Measurements from ENCODE around the gene SQSTM1.

Gene SQSTM1

GRCh38 chr5:179820483-179821297 is at the start of gene SQSTM1:
Gene SQSTM1 (plus strand): TSS chr5:179820905. CDS start chr5:179820937, 32 bp downstream.
- Mint-ChIP-seq H3K36me3 (ENCODE audit: low read depth) (peaks cover 44% of the 10 kb centered on the region), H3K9me3 (no peaks in the 10 kb centered on the region), H3K4me1 (ENCODE audit: low read depth) (peaks cover 62% of the 10 kb centered on the region), H3K27me3 (peaks cover 3% of the 10 kb centered on the region), H3K4me3 (peak within 1 kb of the TSS; percentile 91), H3K27ac (peak within 1 kb of the TSS; percentile 95)
- peak; percentile 91 for DNase-seq

GRCh38 chr5:179771311-179771895 is 49.3 kb upstream of the SQSTM1 start:
- Mint-ChIP-seq H3K36me3 (ENCODE audit: low read depth) (peaks cover 98% of the 10 kb centered on the region), H3K9me3 (no peaks in the 10 kb centered on the region), H3K27me3 (no peaks in the 10 kb centered on the region), H3K4me3 (no peak overlapping the region), H3K4me1 (ENCODE audit: low read depth) (peaks cover 28% of the 10 kb centered on the region), H3K27ac (peak overlapping the region; percentile 42)
- DNase-seq: no peak

GRCh38 chr5:179772351-179772750 is 48.4 kb upstream of the SQSTM1 start:
- H3K36me3 Mint-ChIP-seq (ENCODE audit: low read depth): peaks cover 96% of the 10 kb centered on the region
- H3K27me3 Mint-ChIP-seq: no peaks in the 10 kb centered on the region
- no peaks in the 10 kb centered on the region for H3K9me3 Mint-ChIP-seq
- H3K4me1 Mint-ChIP-seq (ENCODE audit: low read depth): peaks cover 21% of the 10 kb centered on the region
- no peak for DNase-seq
- no peak overlapping the region for H3K27ac Mint-ChIP-seq
- no peak overlapping the region for H3K4me3 Mint-ChIP-seq

GRCh38 chr5:179773686-179774040 is 47.0 kb upstream of the SQSTM1 start:
- Mint-ChIP-seq H3K27ac (no peak overlapping the region), H3K36me3 (ENCODE audit: low read depth) (peaks cover 96% of the 10 kb centered on the region), H3K4me1 (ENCODE audit: low read depth) (peaks cover 9% of the 10 kb centered on the region), H3K9me3 (no peaks in the 10 kb centered on the region), H3K4me3 (no peak overlapping the region), H3K27me3 (no peaks in the 10 kb centered on the region)
- DNase-seq: no peak

- Mint-ChIP-seq H3K27ac (no peak overlapping the region), H3K4me1 (ENCODE audit: low read depth) (peaks cover 4% of the 10 kb centered on the region), H3K27me3 (no peaks in the 10 kb centered on the region), H3K9me3 (no peaks in the 10 kb centered on the region), H3K36me3 (ENCODE audit: low read depth) (peaks cover 93% of the 10 kb centered on the region), H3K4me3 (no peak overlapping the region)
- no peak for DNase-seq
Measured at GRCh38 chr5:179774442-179774841, 46.3 kb upstream of the SQSTM1 start.

- H3K27ac Mint-ChIP-seq: no peak overlapping the region
- H3K36me3 Mint-ChIP-seq (ENCODE audit: low read depth): peaks cover 86% of the 10 kb centered on the region
- DNase-seq: no peak
- H3K4me3 Mint-ChIP-seq: no peak overlapping the region
- H3K9me3 Mint-ChIP-seq: no peaks in the 10 kb centered on the region
- H3K27me3 Mint-ChIP-seq: no peaks in the 10 kb centered on the region
- no peaks in the 10 kb centered on the region for H3K4me1 Mint-ChIP-seq (ENCODE audit: low read depth)
Measured at GRCh38 chr5:179776411-179776938, 44.2 kb upstream of the SQSTM1 start.

- H3K36me3 Mint-ChIP-seq (ENCODE audit: low read depth): peaks cover 79% of the 10 kb centered on the region
- H3K27me3 Mint-ChIP-seq: no peaks in the 10 kb centered on the region
- peak overlapping the region; percentile 71 for H3K27ac Mint-ChIP-seq
- H3K4me3 Mint-ChIP-seq: no peak overlapping the region
- no peaks in the 10 kb centered on the region for H3K9me3 Mint-ChIP-seq
- no peak for DNase-seq
- H3K4me1 Mint-ChIP-seq (ENCODE audit: low read depth): no peaks in the 10 kb centered on the region
Measured at GRCh38 chr5:179777456-179777855, 43.2 kb upstream of the SQSTM1 start.

- no peak for DNase-seq
- H3K9me3 Mint-ChIP-seq: no peaks in the 10 kb centered on the region
- H3K4me1 Mint-ChIP-seq (ENCODE audit: low read depth): no peaks in the 10 kb centered on the region
- H3K4me3 Mint-ChIP-seq: no peak overlapping the region
- H3K27me3 Mint-ChIP-seq: no peaks in the 10 kb centered on the region
- peak overlapping the region; percentile 71 for H3K27ac Mint-ChIP-seq
- peaks cover 74% of the 10 kb centered on the region for H3K36me3 Mint-ChIP-seq (ENCODE audit: low read depth)
Measured at GRCh38 chr5:179777909-179778308, 42.8 kb upstream of the SQSTM1 start.

- H3K4me3 Mint-ChIP-seq: no peak overlapping the region
- no peaks in the 10 kb centered on the region for H3K27me3 Mint-ChIP-seq
- no peak overlapping the region for H3K27ac Mint-ChIP-seq
- H3K9me3 Mint-ChIP-seq: no peaks in the 10 kb centered on the region
- no peaks in the 10 kb centered on the region for H3K4me1 Mint-ChIP-seq (ENCODE audit: low read depth)
- peaks cover 68% of the 10 kb centered on the region for H3K36me3 Mint-ChIP-seq (ENCODE audit: low read depth)
- DNase-seq: no peak
Measured at GRCh38 chr5:179778591-179778990, 42.1 kb upstream of the SQSTM1 start.

- Mint-ChIP-seq H3K9me3 (no peaks in the 10 kb centered on the region), H3K4me1 (ENCODE audit: low read depth) (no peaks in the 10 kb centered on the region), H3K27ac (no peak overlapping the region), H3K36me3 (ENCODE audit: low read depth) (peaks cover 57% of the 10 kb centered on the region), H3K4me3 (no peak overlapping the region), H3K27me3 (no peaks in the 10 kb centered on the region)
- DNase-seq: no peak
Measured at GRCh38 chr5:179779826-179780225, 40.9 kb upstream of the SQSTM1 start.

- H3K27ac Mint-ChIP-seq: no peak overlapping the region
- H3K27me3 Mint-ChIP-seq: no peaks in the 10 kb centered on the region
- H3K9me3 Mint-ChIP-seq: no peaks in the 10 kb centered on the region
- H3K4me1 Mint-ChIP-seq (ENCODE audit: low read depth): no peaks in the 10 kb centered on the region
- no peak for DNase-seq
- no peak overlapping the region for H3K4me3 Mint-ChIP-seq
- H3K36me3 Mint-ChIP-seq (ENCODE audit: low read depth): peaks cover 51% of the 10 kb centered on the region
Measured at GRCh38 chr5:179780362-179780761, 40.3 kb upstream of the SQSTM1 start.

GRCh38 chr5:179781846-179782245 is 38.9 kb upstream of the SQSTM1 start:
- Mint-ChIP-seq H3K27ac (no peak overlapping the region), H3K4me1 (ENCODE audit: low read depth) (no peaks in the 10 kb centered on the region), H3K36me3 (ENCODE audit: low read depth) (peaks cover 37% of the 10 kb centered on the region), H3K4me3 (no peak overlapping the region), H3K9me3 (no peaks in the 10 kb centered on the region), H3K27me3 (no peaks in the 10 kb centered on the region)
- no peak for DNase-seq

- H3K4me1 Mint-ChIP-seq (ENCODE audit: low read depth): no peaks in the 10 kb centered on the region
- H3K4me3 Mint-ChIP-seq: no peak overlapping the region
- H3K36me3 Mint-ChIP-seq (ENCODE audit: low read depth): peaks cover 26% of the 10 kb centered on the region
- no peaks in the 10 kb centered on the region for H3K27me3 Mint-ChIP-seq
- DNase-seq: no peak
- H3K9me3 Mint-ChIP-seq: no peaks in the 10 kb centered on the region
- H3K27ac Mint-ChIP-seq: no peak overlapping the region
Measured at GRCh38 chr5:179783128-179783527, 37.6 kb upstream of the SQSTM1 start.

- no peak overlapping the region for H3K27ac Mint-ChIP-seq
- no peak overlapping the region for H3K4me3 Mint-ChIP-seq
- H3K36me3 Mint-ChIP-seq (ENCODE audit: low read depth): no peaks in the 10 kb centered on the region
Measured at GRCh38 chr5:179786861-179787260, 33.8 kb upstream of the SQSTM1 start.

GRCh38 chr5:179788193-179788854 is 32.4 kb upstream of the SQSTM1 start:
- Mint-ChIP-seq H3K27me3 (no peaks in the 10 kb centered on the region), H3K4me1 (ENCODE audit: low read depth) (peaks cover 4% of the 10 kb centered on the region), H3K36me3 (ENCODE audit: low read depth) (no peaks in the 10 kb centered on the region), H3K9me3 (no peaks in the 10 kb centered on the region), H3K4me3 (no peak overlapping the region), H3K27ac (no peak overlapping the region)
- DNase-seq: no peak

More at GRCh38 chr5:179786861-179787260, 33.8 kb upstream of the SQSTM1 start:
- no peaks in the 10 kb centered on the region for H3K4me1 Mint-ChIP-seq (ENCODE audit: low read depth)
- no peaks in the 10 kb centered on the region for H3K9me3 Mint-ChIP-seq
- no peak for DNase-seq
- H3K27me3 Mint-ChIP-seq: no peaks in the 10 kb centered on the region

Measured in activated T-cell treated with anti-CD3 and anti-CD28 coated beads, Interleukin-2, amount 50 U/mL, for 24 hours (primary cell).